HG03060 (cell line): ENCODE results near the gene HOXC12.

ENCODE experiments used
- ATAC-seq: cut with Tn5 transposase; IDR thresholded peaks from one replicate; pipeline ENCODE4 v1.9.1; 2021; ENCODE audit warnings: low read depth, moderate number of reproducible peaks; ENCODE audit not compliant: unreplicated experiment

HOXC12 gene

DNA sequence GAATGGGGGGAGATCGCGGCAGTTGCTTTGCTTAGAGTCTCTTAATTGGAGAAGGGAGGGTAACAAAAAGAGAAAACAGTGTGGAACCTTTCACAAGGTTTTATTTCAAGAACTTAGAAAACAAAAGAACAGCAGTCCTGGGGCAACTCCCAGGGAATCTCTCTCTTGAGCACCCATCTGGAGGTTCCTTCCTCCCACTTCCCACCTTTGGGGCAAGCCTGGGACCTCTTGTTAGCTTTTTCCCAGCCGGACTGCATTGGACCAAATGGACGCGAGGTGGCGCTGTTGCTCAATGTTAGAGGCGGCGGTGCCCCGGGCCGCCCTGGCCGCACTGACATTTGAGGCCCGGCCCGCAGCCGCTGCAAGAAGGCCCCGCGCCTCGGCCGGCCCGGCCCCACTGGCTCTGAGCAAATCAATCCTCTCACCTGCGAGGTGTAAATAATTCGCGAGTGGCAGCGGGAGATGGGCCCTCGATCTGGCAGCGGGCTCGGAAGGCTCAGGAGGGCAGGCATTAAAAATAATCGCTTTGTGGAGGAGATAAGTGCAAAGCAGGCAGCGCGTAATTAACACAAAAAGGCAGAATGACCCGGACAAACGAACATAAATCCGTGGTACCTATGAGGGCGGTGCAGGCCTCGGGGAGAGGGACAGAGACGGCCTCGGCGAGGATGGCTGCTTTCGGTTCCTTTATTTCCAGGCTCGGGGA, 51.3 kb downstream of the HOXC12 start:
- no peak for ATAC-seq

DNA sequence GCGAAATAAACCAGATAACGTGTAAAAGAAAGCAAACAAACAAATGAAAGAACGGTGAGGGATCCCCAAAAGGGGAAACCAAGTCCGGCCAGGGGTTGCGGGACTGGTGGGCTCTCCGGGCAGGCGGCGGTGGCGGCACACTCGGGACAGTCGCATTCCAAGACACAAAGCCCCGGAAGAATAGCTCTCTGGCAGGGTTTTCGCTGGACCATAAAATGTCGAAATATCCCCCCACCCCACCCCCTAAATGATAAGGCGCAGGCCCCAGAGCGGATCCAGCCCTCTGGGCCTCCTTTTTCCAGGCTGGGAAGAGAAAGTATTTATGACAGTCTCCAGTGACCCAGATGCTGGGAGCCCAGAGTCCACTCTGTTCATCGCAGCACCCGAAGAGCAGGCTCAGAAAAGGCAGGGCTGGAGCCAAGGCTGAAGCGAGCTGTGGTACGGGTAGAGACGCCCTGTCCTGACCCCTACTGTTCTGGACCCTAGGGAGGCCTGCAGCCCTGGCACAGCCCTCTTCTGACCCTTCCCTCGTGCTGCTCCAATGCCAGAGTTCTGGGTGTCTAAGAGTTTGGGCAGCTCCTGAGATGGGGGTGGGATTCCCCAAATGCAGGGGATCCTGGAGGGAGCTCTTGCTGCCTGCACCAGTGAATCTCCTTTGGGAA, 52.0 kb downstream of the HOXC12 start:
- ATAC-seq, result no peak

GRCh38 chr12:54007538-54008259, 53.0 kb downstream of the HOXC12 start:
- no peak for ATAC-seq

- no peak for ATAC-seq
These were observed 53.5 kb downstream of the HOXC12 start for GRCh38 chr12:54008260-54008552.
